Duodenal mucosa (tissue), 2 donors: ENCODE data around the gene BCCIP.

Experiments
- H3K27ac ChIP-seq: one replicate; pipeline ENCODE4 v1.7.0; 2013; ENCODE audit warnings: low read depth, low read length
- H3K27me3 ChIP-seq, 2 donors: one replicate each; pipeline ENCODE4 v1.7.0; 2013; ENCODE audit warnings: low read length in 2 of 2, control low read depth in 1 of 2; ENCODE audit not compliant: insufficient read depth in 2 of 2, control insufficient read depth in 1 of 2
- H3K36me3 ChIP-seq, 2 donors: one replicate each; pipeline ENCODE4 v1.7.0; 2013; ENCODE audit warnings: low read length in 2 of 2, control low read depth in 1 of 2; ENCODE audit not compliant: insufficient read depth in 2 of 2, control insufficient read depth in 1 of 2
- H3K4me1 ChIP-seq, 2 donors: one replicate each; pipeline ENCODE4 v1.7.0; 2013; ENCODE audit warnings: low read length in 2 of 2, control low read depth in 1 of 2; ENCODE audit not compliant: insufficient read depth in 2 of 2, control insufficient read depth in 1 of 2
- H3K4me3 ChIP-seq, 2 donors: one replicate each; pipeline ENCODE4 v1.7.0; 2013; ENCODE audit warnings: low read length in 2 of 2, low read depth in 1 of 2
- H3K9ac ChIP-seq, 2 donors: one replicate each; pipeline ENCODE4 v1.7.0; 2013; ENCODE audit warnings: low read length in 2 of 2, low read depth in 1 of 2
- H3K9me3 ChIP-seq, 2 donors: one replicate each; pipeline ENCODE4 v1.7.0; 2013; ENCODE audit warnings: low read length in 2 of 2, control low read depth in 1 of 2; ENCODE audit not compliant: control insufficient read depth in 1 of 2

The BCCIP gene

GRCh38 chr10:125822878-125823662 is at the start of gene BCCIP, which contains the start of gene UROS:
Gene BCCIP (plus strand): TSS chr10:125823546. CDS start chr10:125823558, 12 bp downstream.
Gene UROS (minus strand): TSS chr10:125823258. CDS start chr10:125816499, 6,759 bp downstream.
- Histone ChIP-seq H3K36me3 (peaks cover 8 to 11% of the 10 kb centered on the region in 2 donors), H3K4me1 (peaks cover 30 to 38% of the 10 kb centered on the region in 2 donors), H3K4me3 (peak within 1 kb of the TSS; percentile 95 to 98), H3K9ac (peak within 1 kb of the TSS; percentile 90 to 94), H3K27ac (peak within 1 kb of the TSS; percentile 87), H3K9me3 (no peaks in the 10 kb centered on the region), H3K27me3 (no peaks in the 10 kb centered on the region)

- Histone ChIP-seq H3K36me3 (no peaks in the 10 kb centered on the region), H3K4me3 (no peak overlapping the region), H3K9ac (no peak overlapping the region), H3K27me3 (no peaks in the 10 kb centered on the region), H3K27ac (no peak overlapping the region), H3K9me3 (no peaks in the 10 kb centered on the region), H3K4me1 (no peaks in the 10 kb centered on the region)
Observed at GRCh38 chr10:125773687-125774543, 49.4 kb upstream of the BCCIP start.

- Histone ChIP-seq H3K27me3 (no peaks in the 10 kb centered on the region), H3K4me3 (no peak overlapping the region), H3K9me3 (no peaks in the 10 kb centered on the region), H3K36me3 (no peaks in the 10 kb centered on the region), H3K27ac (no peak overlapping the region), H3K9ac (no peak overlapping the region), H3K4me1 (no peaks in the 10 kb centered on the region)
Observed at GRCh38 chr10:125774581-125775191, 48.7 kb upstream of the BCCIP start.

- no peak within 1 kb of the TSS for H3K9ac ChIP-seq
- H3K27ac ChIP-seq: no peak within 1 kb of the TSS
- H3K4me3 ChIP-seq: no peak within 1 kb of the TSS
- H3K9me3 ChIP-seq: no peaks in the 10 kb centered on the region
- H3K27me3 ChIP-seq: no peaks in the 10 kb centered on the region
- no peaks in the 10 kb centered on the region for H3K4me1 ChIP-seq
- H3K36me3 ChIP-seq: no peaks in the 10 kb centered on the region
Observed at GRCh38 chr10:125775491-125776106, 47.7 kb upstream of the BCCIP start, which contains the start of gene MMP21. Gene MMP21 (minus strand): TSS chr10:125775821. CDS start chr10:125775821, 0 bp downstream.

GRCh38 chr10:125777806-125778205 is 45.5 kb upstream of the BCCIP start:
- Histone ChIP-seq H3K27ac (no peak overlapping the region), H3K4me3 (no peak overlapping the region), H3K4me1 (no peaks in the 10 kb centered on the region), H3K9me3 (no peaks in the 10 kb centered on the region), H3K9ac (no peak overlapping the region), H3K36me3 (no peaks in the 10 kb centered on the region), H3K27me3 (no peaks in the 10 kb centered on the region)

GRCh38 chr10:125778556-125778955 is 44.8 kb upstream of the BCCIP start:
- Histone ChIP-seq H3K36me3 (no peaks in the 10 kb centered on the region), H3K4me3 (no peak overlapping the region), H3K27me3 (no peaks in the 10 kb centered on the region), H3K4me1 (no peaks in the 10 kb centered on the region), H3K9ac (no peak overlapping the region), H3K9me3 (no peaks in the 10 kb centered on the region), H3K27ac (no peak overlapping the region)

- H3K36me3 ChIP-seq: no peaks in the 10 kb centered on the region
- H3K4me1 ChIP-seq: no peaks in the 10 kb centered on the region
- H3K9ac ChIP-seq: no peak overlapping the region
- no peaks in the 10 kb centered on the region for H3K27me3 ChIP-seq
- no peaks in the 10 kb centered on the region for H3K9me3 ChIP-seq
- H3K27ac ChIP-seq: no peak overlapping the region
- H3K4me3 ChIP-seq: no peak overlapping the region
Observed at GRCh38 chr10:125779403-125780327, 43.7 kb upstream of the BCCIP start.

GRCh38 chr10:125781374-125781773 is 42.0 kb upstream of the BCCIP start:
- H3K36me3 ChIP-seq: no peaks in the 10 kb centered on the region
- H3K27ac ChIP-seq: no peak overlapping the region
- no peak overlapping the region for H3K9ac ChIP-seq
- H3K4me3 ChIP-seq: no peak overlapping the region
- H3K9me3 ChIP-seq: no peaks in the 10 kb centered on the region
- H3K4me1 ChIP-seq: no peaks in the 10 kb centered on the region
- H3K27me3 ChIP-seq: no peaks in the 10 kb centered on the region

GRCh38 chr10:125782054-125782453 is 41.3 kb upstream of the BCCIP start:
- Histone ChIP-seq H3K27me3 (no peaks in the 10 kb centered on the region), H3K9ac (no peak overlapping the region), H3K27ac (no peak overlapping the region), H3K4me3 (no peak overlapping the region), H3K36me3 (no peaks in the 10 kb centered on the region), H3K9me3 (no peaks in the 10 kb centered on the region), H3K4me1 (no peaks in the 10 kb centered on the region)
